ENCODE measurements around the gene GPRC5C.

Gene GPRC5C

DNA sequence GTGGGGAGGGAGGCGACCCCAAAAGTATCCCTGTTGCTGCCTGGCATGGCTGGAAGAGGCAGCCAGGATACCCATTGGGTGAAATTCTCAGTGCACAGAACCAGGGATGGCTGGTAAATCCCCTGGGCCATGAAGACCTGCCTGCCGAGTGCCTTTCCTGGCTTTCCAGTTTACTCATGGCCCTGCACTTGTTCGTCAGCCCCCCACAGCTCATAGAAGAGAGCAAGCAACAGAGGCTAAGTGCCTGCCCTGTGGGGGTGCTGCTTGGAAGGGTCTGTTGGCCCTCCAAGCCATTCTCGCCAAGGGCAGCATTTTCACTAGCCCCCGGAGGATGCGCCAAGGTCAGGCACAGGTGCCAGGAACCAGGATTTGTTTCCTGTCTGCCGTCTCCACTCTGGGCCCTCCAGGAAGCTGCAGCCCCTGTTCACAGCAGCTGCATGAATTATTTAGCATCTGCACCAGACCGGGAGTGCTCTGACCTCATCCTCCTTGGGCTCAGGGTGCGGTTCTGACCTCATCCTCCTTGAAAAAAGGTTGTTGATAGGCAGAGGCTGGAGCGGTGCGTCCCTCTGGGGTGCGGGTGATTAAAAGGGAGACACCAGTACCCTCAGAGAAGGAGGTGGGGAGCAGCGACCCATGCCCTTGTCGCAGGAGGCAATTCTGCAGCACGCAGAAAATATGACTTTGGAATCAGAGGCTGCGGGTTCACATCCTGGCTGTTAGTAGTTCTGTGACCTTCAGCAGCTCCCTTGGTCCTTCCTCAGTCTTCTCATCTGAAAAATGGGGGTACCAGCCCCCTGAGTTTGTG lies 20.3 kb downstream of the GPRC5C start (continued):
- TF ChIP-seq REPIN1 (tag by site-specific recombination; IDR thresholded peaks at IDR 0.05; ENCODE audit: low read depth), result no peak
- no peak for TF ChIP-seq HOXD13 (CRISPR knock-in tag; IDR thresholded peaks at IDR 0.05; ENCODE audit: borderline replicate concordance)
- TF ChIP-seq, protein P1, sequence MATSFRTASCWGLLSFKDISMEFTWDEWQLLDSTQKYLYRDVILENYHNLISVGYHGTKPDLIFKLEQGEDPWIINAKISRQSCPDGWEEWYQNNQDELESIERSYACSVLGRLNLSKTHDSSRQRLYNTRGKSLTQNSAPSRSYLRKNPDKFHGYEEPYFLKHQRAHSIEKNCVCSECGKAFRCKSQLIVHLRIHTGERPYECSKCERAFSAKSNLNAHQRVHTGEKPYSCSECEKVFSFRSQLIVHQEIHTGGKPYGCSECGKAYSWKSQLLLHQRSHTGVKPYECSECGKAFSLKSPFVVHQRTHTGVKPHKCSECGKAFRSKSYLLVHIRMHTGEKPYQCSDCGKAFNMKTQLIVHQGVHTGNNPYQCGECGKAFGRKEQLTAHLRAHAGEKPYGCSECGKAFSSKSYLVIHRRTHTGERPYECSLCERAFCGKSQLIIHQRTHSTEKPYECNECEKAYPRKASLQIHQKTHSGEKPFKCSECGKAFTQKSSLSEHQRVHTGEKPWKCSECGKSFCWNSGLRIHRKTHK (tag by site-specific recombination; IDR thresholded peaks at IDR 0.05), result no peak
- TF ChIP-seq, protein P2, sequence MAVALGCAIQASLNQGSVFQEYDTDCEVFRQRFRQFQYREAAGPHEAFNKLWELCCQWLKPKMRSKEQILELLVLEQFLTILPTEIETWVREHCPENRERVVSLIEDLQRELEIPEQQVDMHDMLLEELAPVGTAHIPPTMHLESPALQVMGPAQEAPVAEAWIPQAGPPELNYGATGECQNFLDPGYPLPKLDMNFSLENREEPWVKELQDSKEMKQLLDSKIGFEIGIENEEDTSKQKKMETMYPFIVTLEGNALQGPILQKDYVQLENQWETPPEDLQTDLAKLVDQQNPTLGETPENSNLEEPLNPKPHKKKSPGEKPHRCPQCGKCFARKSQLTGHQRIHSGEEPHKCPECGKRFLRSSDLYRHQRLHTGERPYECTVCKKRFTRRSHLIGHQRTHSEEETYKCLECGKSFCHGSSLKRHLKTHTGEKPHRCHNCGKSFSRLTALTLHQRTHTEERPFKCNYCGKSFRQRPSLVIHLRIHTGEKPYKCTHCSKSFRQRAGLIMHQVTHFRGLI (tag by site-specific recombination; IDR thresholded peaks at IDR 0.05), result no peak
- TF ChIP-seq ZBTB20 (tag by site-specific recombination; IDR thresholded peaks at IDR 0.05), result peak; percentile 97
- no peak; the same call in 1 of the 2 replicates for TF ChIP-seq ZNF423 (tag by site-specific recombination; IDR thresholded peaks at IDR 0.05)
- no peak for TF ChIP-seq ZNF324 (tag by site-specific recombination; IDR thresholded peaks at IDR 0.05)
- TF ChIP-seq, protein P3, sequence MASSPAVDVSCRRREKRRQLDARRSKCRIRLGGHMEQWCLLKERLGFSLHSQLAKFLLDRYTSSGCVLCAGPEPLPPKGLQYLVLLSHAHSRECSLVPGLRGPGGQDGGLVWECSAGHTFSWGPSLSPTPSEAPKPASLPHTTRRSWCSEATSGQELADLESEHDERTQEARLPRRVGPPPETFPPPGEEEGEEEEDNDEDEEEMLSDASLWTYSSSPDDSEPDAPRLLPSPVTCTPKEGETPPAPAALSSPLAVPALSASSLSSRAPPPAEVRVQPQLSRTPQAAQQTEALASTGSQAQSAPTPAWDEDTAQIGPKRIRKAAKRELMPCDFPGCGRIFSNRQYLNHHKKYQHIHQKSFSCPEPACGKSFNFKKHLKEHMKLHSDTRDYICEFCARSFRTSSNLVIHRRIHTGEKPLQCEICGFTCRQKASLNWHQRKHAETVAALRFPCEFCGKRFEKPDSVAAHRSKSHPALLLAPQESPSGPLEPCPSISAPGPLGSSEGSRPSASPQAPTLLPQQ (tag by site-specific recombination; IDR thresholded peaks at IDR 0.05), result peak; percentile 80
- TF ChIP-seq ZNF473 (tag by site-specific recombination; IDR thresholded peaks at IDR 0.05), result no peak
- TF ChIP-seq, protein P4, sequence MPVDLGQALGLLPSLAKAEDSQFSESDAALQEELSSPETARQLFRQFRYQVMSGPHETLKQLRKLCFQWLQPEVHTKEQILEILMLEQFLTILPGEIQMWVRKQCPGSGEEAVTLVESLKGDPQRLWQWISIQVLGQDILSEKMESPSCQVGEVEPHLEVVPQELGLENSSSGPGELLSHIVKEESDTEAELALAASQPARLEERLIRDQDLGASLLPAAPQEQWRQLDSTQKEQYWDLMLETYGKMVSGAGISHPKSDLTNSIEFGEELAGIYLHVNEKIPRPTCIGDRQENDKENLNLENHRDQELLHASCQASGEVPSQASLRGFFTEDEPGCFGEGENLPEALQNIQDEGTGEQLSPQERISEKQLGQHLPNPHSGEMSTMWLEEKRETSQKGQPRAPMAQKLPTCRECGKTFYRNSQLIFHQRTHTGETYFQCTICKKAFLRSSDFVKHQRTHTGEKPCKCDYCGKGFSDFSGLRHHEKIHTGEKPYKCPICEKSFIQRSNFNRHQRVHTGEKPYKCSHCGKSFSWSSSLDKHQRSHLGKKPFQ (tag by site-specific recombination; IDR thresholded peaks at IDR 0.05), result no peak
- 0 out of 2 replicates have a peak, but pooled peaks have one; percentile 60 for TF ChIP-seq ZNF362 (tag by site-specific recombination; IDR thresholded peaks at IDR 0.05)
- TF ChIP-seq, protein P5, sequence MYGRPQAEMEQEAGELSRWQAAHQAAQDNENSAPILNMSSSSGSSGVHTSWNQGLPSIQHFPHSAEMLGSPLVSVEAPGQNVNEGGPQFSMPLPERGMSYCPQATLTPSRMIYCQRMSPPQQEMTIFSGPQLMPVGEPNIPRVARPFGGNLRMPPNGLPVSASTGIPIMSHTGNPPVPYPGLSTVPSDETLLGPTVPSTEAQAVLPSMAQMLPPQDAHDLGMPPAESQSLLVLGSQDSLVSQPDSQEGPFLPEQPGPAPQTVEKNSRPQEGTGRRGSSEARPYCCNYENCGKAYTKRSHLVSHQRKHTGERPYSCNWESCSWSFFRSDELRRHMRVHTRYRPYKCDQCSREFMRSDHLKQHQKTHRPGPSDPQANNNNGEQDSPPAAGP (tag by site-specific recombination; IDR thresholded peaks at IDR 0.05), result peak; percentile 76; the same call in 1 of the 2 replicates
- TF ChIP-seq, protein P6, sequence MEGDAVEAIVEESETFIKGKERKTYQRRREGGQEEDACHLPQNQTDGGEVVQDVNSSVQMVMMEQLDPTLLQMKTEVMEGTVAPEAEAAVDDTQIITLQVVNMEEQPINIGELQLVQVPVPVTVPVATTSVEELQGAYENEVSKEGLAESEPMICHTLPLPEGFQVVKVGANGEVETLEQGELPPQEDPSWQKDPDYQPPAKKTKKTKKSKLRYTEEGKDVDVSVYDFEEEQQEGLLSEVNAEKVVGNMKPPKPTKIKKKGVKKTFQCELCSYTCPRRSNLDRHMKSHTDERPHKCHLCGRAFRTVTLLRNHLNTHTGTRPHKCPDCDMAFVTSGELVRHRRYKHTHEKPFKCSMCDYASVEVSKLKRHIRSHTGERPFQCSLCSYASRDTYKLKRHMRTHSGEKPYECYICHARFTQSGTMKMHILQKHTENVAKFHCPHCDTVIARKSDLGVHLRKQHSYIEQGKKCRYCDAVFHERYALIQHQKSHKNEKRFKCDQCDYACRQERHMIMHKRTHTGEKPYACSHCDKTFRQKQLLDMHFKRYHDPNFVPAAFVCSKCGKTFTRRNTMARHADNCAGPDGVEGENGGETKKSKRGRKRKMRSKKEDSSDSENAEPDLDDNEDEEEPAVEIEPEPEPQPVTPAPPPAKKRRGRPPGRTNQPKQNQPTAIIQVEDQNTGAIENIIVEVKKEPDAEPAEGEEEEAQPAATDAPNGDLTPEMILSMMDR (tag by site-specific recombination; IDR thresholded peaks at IDR 0.05), result no peak
- TF ChIP-seq ZNF585B (tag by site-specific recombination; IDR thresholded peaks at IDR 0.05), result no peak
- no peak for TF ChIP-seq ZNF677 (tag by site-specific recombination; IDR thresholded peaks at IDR 0.05)
- no peak for TF ChIP-seq ZNF211 (tag by site-specific recombination; IDR thresholded peaks at IDR 0.05; ENCODE audit: low read depth)
- TF ChIP-seq ZXDB (tag by site-specific recombination; IDR thresholded peaks at IDR 0.05), result no peak
- TF ChIP-seq GLIS2 (tag by site-specific recombination; IDR thresholded peaks at IDR 0.05), result peak; percentile 72
- 0 out of 2 replicates have a peak, but pooled peaks have one; percentile 43 for TF ChIP-seq ZBTB10 (tag by site-specific recombination; IDR thresholded peaks at IDR 0.05)
- no peak for TF ChIP-seq ZNF148 (tag by site-specific recombination; IDR thresholded peaks at IDR 0.05; ENCODE audit: borderline replicate concordance)
